DMS53 (cell line): ENCODE measurements around the gene NRP1.
A peak's percentile ranks its signal among the peaks of the same experiment; 100 is the strongest.

ENCODE experiments used
- DNase-seq: peaks from one replicate; lab custom pipeline; 2025; lab: John Stamatoyannopoulos, UW

Gene NRP1

DNA sequence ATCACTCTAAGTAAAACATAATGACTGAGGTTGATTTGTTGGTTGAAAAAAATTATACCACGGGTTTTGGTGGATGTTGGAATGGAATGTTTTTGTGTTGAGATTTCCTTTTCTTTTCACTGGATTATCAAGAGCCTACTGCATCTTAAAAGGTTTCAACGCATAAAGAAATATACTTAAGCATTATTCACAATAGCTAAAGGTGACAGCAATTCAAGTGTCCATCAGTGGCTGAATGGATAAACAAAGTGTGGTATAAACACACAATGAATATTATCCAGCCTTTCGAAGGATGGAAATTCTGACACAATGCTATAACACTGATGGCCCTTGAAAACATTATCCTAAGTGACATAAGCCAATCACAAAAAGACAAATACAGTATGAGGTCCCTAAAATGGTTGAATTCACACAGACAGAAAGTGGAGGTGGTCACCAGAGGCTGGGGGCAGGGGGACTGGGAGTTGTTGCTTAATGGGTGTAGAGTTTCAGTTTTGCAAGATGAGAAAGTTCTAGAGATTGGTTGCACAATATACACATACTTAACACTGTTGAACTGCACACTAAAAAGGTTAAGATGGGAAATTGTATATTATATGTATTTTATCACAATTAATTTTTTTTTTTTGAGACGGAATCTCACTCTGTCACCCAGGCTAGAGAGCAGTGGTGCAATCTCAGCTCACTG is 122.3 kb downstream of the NRP1 start:
- no peak for DNase-seq

GRCh38 chr10:33211106-33211878 is 123.2 kb downstream of the NRP1 start:
- peak; percentile 14 for DNase-seq

DNA sequence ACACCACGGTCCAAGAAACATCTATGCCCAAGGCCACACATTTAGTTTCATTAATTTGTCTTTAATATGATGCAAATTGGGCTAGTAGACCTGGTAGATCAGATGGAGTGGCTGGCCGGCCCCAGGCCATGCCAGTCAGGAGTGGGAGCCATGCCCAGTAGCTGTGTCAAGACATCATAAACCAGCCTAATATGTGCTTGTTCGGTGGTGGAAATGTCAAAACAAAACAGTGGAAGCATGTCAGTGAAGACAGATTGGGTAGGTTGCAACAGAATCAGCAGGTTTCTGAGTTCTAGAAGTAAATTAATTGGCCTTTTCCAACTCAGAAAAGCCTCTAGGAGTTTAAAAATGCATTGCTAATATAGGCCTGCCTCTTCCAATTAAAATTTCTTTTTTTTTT is 124.7 kb downstream of the NRP1 start:
- no peak for DNase-seq

DNA sequence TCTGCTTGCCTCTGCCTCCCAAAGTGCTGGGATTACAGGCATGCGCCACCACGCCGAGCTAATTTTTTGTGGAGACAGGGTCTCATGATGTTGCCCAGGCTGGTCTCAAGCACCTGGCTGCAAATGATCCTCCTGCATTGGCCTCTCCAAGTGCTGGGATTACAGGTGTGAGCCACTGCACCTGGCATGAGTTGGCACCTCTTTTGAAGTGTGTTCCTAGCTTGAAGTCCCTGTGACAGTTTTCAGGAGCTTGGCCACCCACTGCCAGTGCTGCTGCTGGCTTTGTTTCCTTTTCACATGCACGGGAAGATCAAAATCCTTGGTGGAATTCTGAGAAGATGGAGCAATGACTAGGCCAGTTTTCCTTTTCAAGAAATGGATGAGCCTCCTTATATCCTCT is 126.3 kb downstream of the NRP1 start:
- DNase-seq: peak; percentile 77

- DNase-seq: no peak
Measured at GRCh38 chr10:33204031-33204430, 130.4 kb downstream of the NRP1 start.

- DNase-seq: no peak
Measured at GRCh38 chr10:33201971-33202370, 132.5 kb downstream of the NRP1 start.

DNA sequence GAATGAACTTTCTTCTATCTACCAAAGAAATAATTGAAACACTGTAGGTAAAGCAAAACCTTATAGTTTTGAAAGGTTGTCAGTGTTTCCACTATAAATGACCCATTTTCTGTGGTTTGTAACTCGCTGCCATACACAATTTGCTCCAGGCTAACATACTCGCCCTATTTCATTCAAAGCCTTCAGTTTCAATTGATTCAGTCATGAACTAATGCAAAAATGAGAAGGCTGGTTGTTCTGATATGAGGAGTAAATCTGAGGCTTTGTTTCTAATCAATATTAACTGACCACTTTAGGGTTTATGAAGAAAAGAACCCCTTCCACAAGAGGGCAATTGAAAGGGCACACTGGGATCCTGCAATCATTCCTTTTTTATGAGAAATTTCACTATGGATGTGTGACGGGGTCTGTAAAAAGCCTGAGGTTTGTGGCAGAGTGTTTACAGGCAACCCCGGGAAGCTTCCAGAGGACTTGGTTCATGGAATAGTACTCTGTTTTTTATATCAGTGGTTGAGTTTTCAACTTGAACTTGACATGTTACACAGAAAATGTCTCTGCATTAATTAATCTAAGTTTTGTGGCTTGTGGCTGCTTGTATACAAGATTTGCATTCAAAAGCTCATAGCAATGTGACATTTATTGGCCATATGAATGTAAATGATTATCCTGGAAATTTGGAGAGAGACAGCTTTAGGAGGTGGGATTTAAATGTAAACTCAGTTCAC is 133.2 kb downstream of the NRP1 start:
- DNase-seq: no peak

DNA sequence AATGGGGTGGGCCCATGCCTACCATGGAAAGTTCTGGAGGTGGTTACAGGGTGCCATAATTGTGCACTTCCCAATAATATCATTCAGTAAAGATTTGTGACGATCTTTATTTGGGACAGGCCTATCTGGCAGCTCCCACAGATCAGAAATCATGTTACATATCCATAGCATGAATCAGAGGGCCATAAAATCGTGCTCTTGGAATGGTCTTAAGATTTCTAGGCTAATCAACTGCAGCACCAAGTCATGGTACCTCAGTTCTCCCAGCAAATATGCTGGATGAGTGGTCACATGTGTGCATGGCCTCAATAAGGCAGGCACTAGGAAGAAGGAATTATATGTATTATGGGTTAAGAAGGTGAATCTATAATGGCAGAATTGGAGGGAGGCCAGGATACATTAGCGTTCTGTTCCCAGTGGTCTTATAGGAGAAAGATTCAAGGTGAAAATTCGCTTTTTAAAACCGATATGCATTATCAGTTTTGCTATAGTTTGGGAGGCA is 134.7 kb downstream of the NRP1 start:
- no peak for DNase-seq

- DNase-seq: peak; percentile 67
Measured at GRCh38 chr10:33198610-33199009, 135.9 kb downstream of the NRP1 start.

DNA sequence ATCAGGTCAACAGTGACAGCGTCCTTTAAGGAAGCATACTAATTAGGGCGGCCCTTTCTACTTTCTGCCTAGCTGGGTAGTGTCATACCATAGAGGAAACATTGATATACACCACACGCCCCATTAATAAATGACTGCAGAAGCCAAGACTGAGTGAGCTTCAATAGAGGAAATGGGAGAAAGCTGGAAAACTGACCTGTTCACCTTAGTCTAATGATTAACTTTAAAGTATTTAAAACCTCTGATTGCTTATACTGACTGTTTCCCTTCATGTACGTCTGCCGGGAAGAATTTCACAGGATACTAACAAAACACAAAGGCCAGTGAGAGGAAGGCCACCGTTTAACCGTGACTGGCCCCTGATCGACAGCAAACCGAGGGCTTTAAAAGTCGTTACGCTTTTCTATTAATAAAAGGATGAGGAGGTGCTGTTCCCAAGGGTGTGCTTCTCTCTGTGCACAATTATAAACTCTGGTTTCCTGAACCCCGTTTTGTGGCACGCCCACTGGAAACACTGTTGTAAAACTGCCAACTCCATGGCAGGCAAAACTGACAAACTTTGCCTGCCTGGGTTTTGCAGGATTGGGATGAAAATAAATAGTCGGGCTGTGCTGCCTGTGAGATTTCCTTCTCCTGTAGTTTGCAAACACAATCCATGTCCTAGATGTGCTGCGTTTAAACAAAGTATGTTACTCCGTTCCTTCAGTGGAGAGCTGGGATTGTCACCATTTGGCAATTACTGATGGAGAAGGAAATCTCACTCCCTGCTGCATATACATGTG is 137.6 kb downstream of the NRP1 start:
- DNase-seq: peak; percentile 95

GRCh38 chr10:33196377-33196706 is 138.1 kb downstream of the NRP1 start:
- DNase-seq: no peak

GRCh38 chr10:33195608-33196376 is 138.7 kb downstream of the NRP1 start:
- peak; percentile 59 for DNase-seq

- peak; percentile 66 for DNase-seq
Measured at GRCh38 chr10:33193701-33194521, 140.6 kb downstream of the NRP1 start.

GRCh38 chr10:33193057-33193700 is 141.3 kb downstream of the NRP1 start:
- peak; percentile 96 for DNase-seq

DNA sequence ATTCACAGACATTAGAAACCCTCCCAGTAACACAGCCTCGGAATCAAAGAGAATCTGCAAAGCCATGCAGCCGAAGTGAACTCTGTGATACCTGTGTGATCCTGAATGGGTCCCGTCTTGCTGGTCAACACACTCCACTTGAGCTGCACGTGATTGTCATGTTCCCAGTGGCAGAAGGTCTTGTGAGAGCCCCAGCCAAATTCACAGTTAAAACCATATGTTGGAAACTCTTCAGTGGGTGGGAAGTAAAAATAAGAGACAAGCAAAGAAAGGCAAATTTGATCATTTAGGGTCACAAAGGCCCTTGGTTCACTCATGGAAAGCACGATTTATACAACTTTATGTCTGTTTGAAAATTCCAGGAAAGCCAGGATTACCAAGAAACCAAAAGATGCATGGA is 142.3 kb downstream of the NRP1 start:
- DNase-seq: no peak

- DNase-seq: no peak
Measured at GRCh38 chr10:33190406-33190805, 144.1 kb downstream of the NRP1 start.

- no peak for DNase-seq
Measured at GRCh38 chr10:33189808-33190207, 144.7 kb downstream of the NRP1 start.

DNA sequence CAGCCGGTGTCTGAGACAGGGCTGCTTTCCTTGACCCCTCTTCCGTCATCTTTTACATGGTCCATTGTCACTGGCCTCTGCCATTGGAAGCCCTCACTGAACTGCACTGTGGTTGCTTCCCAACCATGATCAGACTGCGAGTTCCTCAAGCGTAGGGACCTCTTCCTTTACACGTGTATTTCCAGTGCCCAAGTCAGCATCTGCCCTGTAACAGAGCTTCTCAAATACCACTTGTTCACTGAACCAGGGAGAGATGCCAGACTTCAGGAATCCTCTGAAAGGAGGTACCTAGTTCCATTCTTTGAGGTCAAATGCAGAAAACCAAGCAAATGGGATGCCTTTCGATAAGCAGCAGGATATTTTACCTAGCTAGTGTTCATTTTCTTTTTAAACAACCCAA is 145.1 kb downstream of the NRP1 start:
- no peak for DNase-seq

- peak; percentile 97 for DNase-seq
Measured at GRCh38 chr10:33187427-33187999, 147.0 kb downstream of the NRP1 start.

- DNase-seq: no peak
Measured at GRCh38 chr10:33186150-33186549, 148.3 kb downstream of the NRP1 start.
